ENCODE data around the gene SNX6.
A peak's percentile ranks its signal among the peaks of the same experiment; 100 is the strongest.
"Not testable (repeated sequence)": the region's sequence is repeated elsewhere in the genome, so short reads cannot be mapped to it uniquely, and the experiment has no call there.

Gene SNX6

GRCh38 chr14:34640826-34641225, 10.9 kb upstream of the SNX6 start:
- peak; percentile 35 for DNase-seq (ENCODE audit: low spot score)

- not testable (repeated sequence) for DNase-seq (ENCODE audit: low spot score)
These were observed 4.4 kb upstream of the SNX6 start for GRCh38 chr14:34634360-34634771.

- DNase-seq (ENCODE audit: low spot score), result no peak
These were observed 3.8 kb upstream of the SNX6 start for GRCh38 chr14:34633742-34634141.

- no peak for DNase-seq (ENCODE audit: low spot score)
These were observed 2.5 kb upstream of the SNX6 start for GRCh38 chr14:34632411-34632978.

- no peak for DNase-seq (ENCODE audit: low spot score)
These were observed 648 bp downstream of the SNX6 start for GRCh38 chr14:34629344-34629656.

- no peak for DNase-seq (ENCODE audit: low spot score)
These were observed 1.2 kb downstream of the SNX6 start for GRCh38 chr14:34628681-34629135.

GRCh38 chr14:34623506-34623905, 6.4 kb downstream of the SNX6 start:
- no peak for DNase-seq (ENCODE audit: low spot score)

- DNase-seq (ENCODE audit: low spot score), result no peak
These were observed 9.1 kb downstream of the SNX6 start for GRCh38 chr14:34620839-34621238.

- DNase-seq (ENCODE audit: low spot score), result no peak
These were observed 9.8 kb downstream of the SNX6 start for GRCh38 chr14:34620115-34620514.

- DNase-seq (ENCODE audit: low spot score), result no peak
These were observed 10.5 kb downstream of the SNX6 start for GRCh38 chr14:34619471-34619870.

GRCh38 chr14:34616360-34616759, 13.6 kb downstream of the SNX6 start:
- DNase-seq (ENCODE audit: low spot score), result no peak

GRCh38 chr14:34615507-34615906, 14.4 kb downstream of the SNX6 start:
- DNase-seq (ENCODE audit: low spot score), result no peak

- DNase-seq (ENCODE audit: low spot score), result no peak
These were observed 15.3 kb downstream of the SNX6 start for GRCh38 chr14:34614638-34615037.

GRCh38 chr14:34610101-34610500, 19.8 kb downstream of the SNX6 start:
- DNase-seq (ENCODE audit: low spot score), result no peak

GRCh38 chr14:34605461-34605860, 24.5 kb downstream of the SNX6 start:
- no peak for DNase-seq (ENCODE audit: low spot score)

GRCh38 chr14:34604995-34605394, 25.0 kb downstream of the SNX6 start:
- no peak for DNase-seq (ENCODE audit: low spot score)

- no peak for DNase-seq (ENCODE audit: low spot score)
These were observed 33.1 kb downstream of the SNX6 start for GRCh38 chr14:34596891-34597290.

- DNase-seq (ENCODE audit: low spot score), result no peak
These were observed 36.1 kb downstream of the SNX6 start for GRCh38 chr14:34593740-34594375.

GRCh38 chr14:34592623-34593022, 37.3 kb downstream of the SNX6 start:
- no peak for DNase-seq (ENCODE audit: low spot score)

GRCh38 chr14:34583525-34583924, 46.4 kb downstream of the SNX6 start:
- no peak for DNase-seq (ENCODE audit: low spot score)

GRCh38 chr14:34582117-34582680, 47.7 kb downstream of the SNX6 start:
- DNase-seq (ENCODE audit: low spot score), result no peak

- DNase-seq (ENCODE audit: low spot score), result no peak
These were observed 49.6 kb downstream of the SNX6 start for GRCh38 chr14:34580381-34580780.

- DNase-seq (ENCODE audit: low spot score), result no peak
These were observed 58.2 kb downstream of the SNX6 start for GRCh38 chr14:34571771-34572170.

- no peak for DNase-seq (ENCODE audit: low spot score)
These were observed 60.2 kb downstream of the SNX6 start for GRCh38 chr14:34569750-34570149.
